ENCODE data around the gene STYK1. TPM values are rescaled to one million over a fixed set of nuclear protein-coding genes. Genes with fewer than 3 reads are reported as not detected.

Gene STYK1
- total and polyA plus RNA-seq, 9 of the 15 experiments (the other 6 are each of a cell fraction or from before 2014, with no cell fraction given): 0.31 to 1.8 (median 0.64) TPM

- Histone ChIP-seq H4K20me1 (replicated peaks; ENCODE audit: control insufficient read depth, insufficient read depth, low read length) (no peaks in the 10 kb centered on the region), H3K4me3 (no peak overlapping the region), H3K4me1 (replicated peaks in 1 of 2; ENCODE audit: control insufficient read depth in 2 of 2, insufficient read depth in 2 of 2, low read length in 2 of 2) (no peaks in the 10 kb centered on the region), H2AFZ (ENCODE audit: low read depth, low read length) (no peak overlapping the region), H3K9me1 (ENCODE audit: control insufficient read depth, insufficient read depth, low read length) (no peaks in the 10 kb centered on the region), H3K79me2 (ENCODE audit: control insufficient read depth, insufficient read depth, low read length) (peaks cover 4% of the 10 kb centered on the region; the same call in 2 of the 3 replicates), H3K36me3 (ENCODE audit: control insufficient read depth, insufficient read depth, low read length) (peaks cover 92% of the 10 kb centered on the region), H3K9ac (ENCODE audit: insufficient read depth in 1 of 2, low read depth in 2 of 2, low read length in 2 of 2) (no peak overlapping the region), H3K4me2 (ENCODE audit: insufficient read depth, low read length) (no peak overlapping the region), H3K27me3 (ENCODE audit: control insufficient read depth in 2 of 2, insufficient read depth in 2 of 2, low read length in 2 of 2) (no peaks in the 10 kb centered on the region), H3K9me3 (replicated peaks; ENCODE audit: control insufficient read depth, insufficient read depth, low read depth, low read length) (no peaks in the 10 kb centered on the region), H3K27ac (ENCODE audit: extremely low read depth, low read depth, low read length) (no peak overlapping the region)
- ChIA-PET CTCF (ENCODE audit: low intra/inter-chr PET ratio) (no interaction called here), POLR2A (interaction anchor here (0.7 kb wide), 1 partner anchor 839 kb away, joined by 3 read pairs; no protein-coding TSS in a partner anchor)
- intact Hi-C loops (cut with micrococcal nuclease): no loop called here
- BruUV-seq (replicated peaks): no TSS peak
- no peak for ATAC-seq
- in situ Hi-C loops (cut with MboI): no loop called here
- no peak for TF ChIP-seq ETS1 (conservative IDR thresholded peaks at IDR 0.05; ENCODE audit: control insufficient read depth, low read depth, low read length)
- no peak for DNase-seq (ENCODE audit: extremely low read depth in 1 of 4, low spot score in 3 of 4)
- FAIRE-seq: no peak
- 50% methylated on average over 2 of the region's 2 CpGs for WGBS (ENCODE audit: insufficient coverage, low coverage, missing lambda C conversion rate)
Measured at GRCh38 chr12:10705655-10706054, 31.8 kb upstream of the STYK1 start.

- Histone ChIP-seq H2AFZ (ENCODE audit: low read depth, low read length) (no peak overlapping the region), H3K79me2 (ENCODE audit: control insufficient read depth, insufficient read depth, low read length) (no peaks in the 10 kb centered on the region; the same call in 2 of the 3 replicates), H3K36me3 (ENCODE audit: control insufficient read depth, insufficient read depth, low read length) (peaks cover 88% of the 10 kb centered on the region), H3K4me2 (ENCODE audit: insufficient read depth, low read length) (no peak overlapping the region), H3K9ac (ENCODE audit: insufficient read depth in 1 of 2, low read depth in 2 of 2, low read length in 2 of 2) (no peak overlapping the region), H3K27ac (ENCODE audit: extremely low read depth, low read depth, low read length) (no peak overlapping the region), H3K9me3 (replicated peaks; ENCODE audit: control insufficient read depth, insufficient read depth, low read depth, low read length) (no peaks in the 10 kb centered on the region), H4K20me1 (replicated peaks; ENCODE audit: control insufficient read depth, insufficient read depth, low read length) (no peaks in the 10 kb centered on the region), H3K27me3 (ENCODE audit: control insufficient read depth in 2 of 2, insufficient read depth in 2 of 2, low read length in 2 of 2) (no peaks in the 10 kb centered on the region), H3K4me1 (replicated peaks in 1 of 2; ENCODE audit: control insufficient read depth in 2 of 2, insufficient read depth in 2 of 2, low read length in 2 of 2) (no peaks in the 10 kb centered on the region), H3K9me1 (ENCODE audit: control insufficient read depth, insufficient read depth, low read length) (no peaks in the 10 kb centered on the region), H3K4me3 (no peak overlapping the region)
- DNase-seq (ENCODE audit: extremely low read depth in 1 of 4, low spot score in 3 of 4) (no peak), ATAC-seq (no peak), FAIRE-seq (no peak)
- no TSS peak for BruUV-seq (replicated peaks)
- ChIA-PET POLR2A (no interaction called here), CTCF (ENCODE audit: low intra/inter-chr PET ratio) (no interaction called here)
- whole genome bisulfite sequencing (ENCODE audit: insufficient coverage, low coverage, missing lambda C conversion rate): 90% methylated on average over 4 of the region's 14 CpGs
- in situ Hi-C loops (cut with MboI): no loop called here
- no peak for TF ChIP-seq DDX20 (tag; IDR thresholded peaks at IDR 0.05; ENCODE audit: low read depth)
- intact Hi-C loops (cut with micrococcal nuclease): no loop called here
Measured at GRCh38 chr12:10701843-10702242, 28.0 kb upstream of the STYK1 start.

All from K562 (cell line).